Measurements from ENCODE around the gene NUCB2.

Gene NUCB2

GRCh38 chr11:17376493-17376892 is 100.0 kb downstream of the NUCB2 start:
- TF ChIP-seq EZH2 (IDR thresholded peaks at IDR 0.05) (no peak), POLR2AphosphoS5 (IDR thresholded peaks at IDR 0.05; ENCODE audit: borderline replicate concordance, low read depth, low read length) (no peak), FOXP2 (optimal IDR thresholded peaks at IDR 0.05; ENCODE audit: control extremely low read depth, extremely low read length, insufficient read depth) (no peak)
- Histone ChIP-seq H3K9me3 (ENCODE audit: low read depth, low read length) (peaks cover 10% of the 10 kb centered on the region; the same call in 1 of the 2 replicates), H3K36me3 (ENCODE audit: insufficient read depth, low read length) (peaks cover 26% of the 10 kb centered on the region)

GRCh38 chr11:17378655-17379054 is 102.1 kb downstream of the NUCB2 start:
- H3K9ac ChIP-seq (ENCODE audit: insufficient read length): no peak overlapping the region
- H3K9me3 ChIP-seq (ENCODE audit: low read depth, low read length): no peaks in the 10 kb centered on the region
- no peak for TF ChIP-seq POLR2AphosphoS5 (IDR thresholded peaks at IDR 0.05; ENCODE audit: borderline replicate concordance, low read depth, low read length)
- TF ChIP-seq EZH2 (IDR thresholded peaks at IDR 0.05): no peak
- no peak for TF ChIP-seq FOXP2 (optimal IDR thresholded peaks at IDR 0.05; ENCODE audit: control extremely low read depth, extremely low read length, insufficient read depth)
- H3K27ac ChIP-seq: no peak overlapping the region
- no peak for DNase-seq (ENCODE audit: low read depth, low spot score)
- H3K36me3 ChIP-seq (ENCODE audit: insufficient read depth, low read length): peaks cover 6% of the 10 kb centered on the region; the same call in 1 of the 2 replicates
- no peak overlapping the region for H3K4me3 ChIP-seq

More at GRCh38 chr11:17376493-17376892, 100.0 kb downstream of the NUCB2 start:
- no peak overlapping the region for H3K4me3 ChIP-seq
- no peak overlapping the region for H3K9ac ChIP-seq (ENCODE audit: insufficient read length)
- DNase-seq (ENCODE audit: low read depth, low spot score): no peak
- no peak overlapping the region for H3K27ac ChIP-seq

GRCh38 chr11:17379383-17380180 is 103.0 kb downstream of the NUCB2 start:
- Histone ChIP-seq H3K27ac (no peak overlapping the region), H3K36me3 (ENCODE audit: insufficient read depth, low read length) (0 out of 2 replicates have a peak, but pooled peaks cover 3% of the 10 kb centered on the region), H3K4me3 (no peak overlapping the region), H3K9ac (ENCODE audit: insufficient read length) (no peak overlapping the region), H3K9me3 (ENCODE audit: low read depth, low read length) (no peaks in the 10 kb centered on the region)
- TF ChIP-seq FOXP2 (optimal IDR thresholded peaks at IDR 0.05; ENCODE audit: control extremely low read depth, extremely low read length, insufficient read depth) (no peak), POLR2AphosphoS5 (IDR thresholded peaks at IDR 0.05; ENCODE audit: borderline replicate concordance, low read depth, low read length) (no peak), EZH2 (IDR thresholded peaks at IDR 0.05) (no peak)
- DNase-seq (ENCODE audit: low read depth, low spot score): no peak

GRCh38 chr11:17381156-17381555 is 104.6 kb downstream of the NUCB2 start:
- Histone ChIP-seq H3K9me3 (ENCODE audit: low read depth, low read length) (no peaks in the 10 kb centered on the region), H3K4me3 (no peak overlapping the region), H3K36me3 (ENCODE audit: insufficient read depth, low read length) (0 out of 2 replicates have a peak, but pooled peaks cover 3% of the 10 kb centered on the region), H3K9ac (ENCODE audit: insufficient read length) (no peak overlapping the region), H3K27ac (no peak overlapping the region)
- TF ChIP-seq EZH2 (IDR thresholded peaks at IDR 0.05) (no peak), POLR2AphosphoS5 (IDR thresholded peaks at IDR 0.05; ENCODE audit: borderline replicate concordance, low read depth, low read length) (no peak), FOXP2 (optimal IDR thresholded peaks at IDR 0.05; ENCODE audit: control extremely low read depth, extremely low read length, insufficient read depth) (no peak)
- DNase-seq (ENCODE audit: low read depth, low spot score): no peak

Measured in SK-N-MC (cell line).